GM19023 (cell line): Measurements from ENCODE around the gene MARCHF4.

Experiments used
- ATAC-seq: cut with Tn5 transposase; IDR thresholded peaks from one replicate; pipeline ENCODE4 v1.9.1; 2021; ENCODE audit warnings: mild to moderate bottlenecking, moderate library complexity; ENCODE audit not compliant: unreplicated experiment

Gene MARCHF4

GRCh38 chr2:216352653-216353270 lies 19.5 kb downstream of the MARCHF4 start:
- no peak for ATAC-seq

- no peak for ATAC-seq
Observed at GRCh38 chr2:216351172-216351925, 20.9 kb downstream of the MARCHF4 start.

- ATAC-seq, result no peak
Observed at GRCh38 chr2:216350214-216350791, 22.0 kb downstream of the MARCHF4 start.

- no peak for ATAC-seq
Observed at GRCh38 chr2:216349366-216349765, 22.9 kb downstream of the MARCHF4 start.

- ATAC-seq, result no peak
Observed at GRCh38 chr2:216348756-216349308, 23.5 kb downstream of the MARCHF4 start.

GRCh38 chr2:216346781-216347180 lies 25.5 kb downstream of the MARCHF4 start:
- no peak for ATAC-seq

GRCh38 chr2:216345846-216346245 lies 26.4 kb downstream of the MARCHF4 start:
- no peak for ATAC-seq

- no peak for ATAC-seq
Observed at GRCh38 chr2:216344950-216345300, 27.4 kb downstream of the MARCHF4 start.

GRCh38 chr2:216344206-216344949 lies 27.9 kb downstream of the MARCHF4 start:
- no peak for ATAC-seq

- ATAC-seq, result no peak
Observed at GRCh38 chr2:216343221-216343980, 28.9 kb downstream of the MARCHF4 start.

GRCh38 chr2:216341121-216341520 lies 31.2 kb downstream of the MARCHF4 start:
- ATAC-seq, result no peak

GRCh38 chr2:216340280-216340631 lies 32.0 kb downstream of the MARCHF4 start:
- no peak for ATAC-seq

GRCh38 chr2:216339456-216340279 lies 32.6 kb downstream of the MARCHF4 start:
- ATAC-seq, result no peak

GRCh38 chr2:216335252-216335651 lies 37.0 kb downstream of the MARCHF4 start:
- ATAC-seq, result no peak

- ATAC-seq, result no peak
Observed at GRCh38 chr2:216328347-216328746, 43.9 kb downstream of the MARCHF4 start.

GRCh38 chr2:216327447-216327935 lies 44.8 kb downstream of the MARCHF4 start:
- ATAC-seq, result no peak
